Measurements from ENCODE around the gene KLLN.
"Not testable (repeated sequence)": the region's sequence is repeated elsewhere in the genome, so short reads cannot be mapped to it uniquely, and the experiment has no call there.

Gene KLLN

DNA sequence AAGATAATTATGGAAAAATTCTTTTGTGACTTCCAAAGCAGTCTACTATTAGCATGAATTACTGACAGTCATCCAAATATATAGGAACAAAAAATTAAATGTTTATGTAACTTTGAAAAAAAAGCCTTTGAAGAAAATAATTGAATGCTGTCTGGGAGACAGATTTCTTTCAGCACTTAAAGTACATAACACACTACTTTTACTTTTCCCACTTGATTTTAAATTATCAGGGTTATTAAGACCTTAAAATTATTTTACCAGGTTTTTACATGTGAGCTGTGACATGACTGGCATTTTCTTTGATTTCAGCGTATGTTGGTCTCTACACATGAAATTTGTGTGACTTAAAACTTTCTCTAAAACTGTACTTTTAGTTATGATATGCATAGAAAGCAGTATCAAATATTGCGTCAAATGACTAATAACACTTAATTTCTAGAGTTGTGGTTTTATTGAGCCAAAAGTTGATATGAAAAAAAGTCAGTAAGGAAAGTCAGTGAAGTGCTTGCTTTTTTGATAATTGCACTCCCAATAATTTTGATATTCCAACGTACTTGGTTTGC lies 3.2 kb upstream of the KLLN start:
- Histone ChIP-seq H4K20me1 (ENCODE audit: insufficient read depth) (peaks cover 9% of the 10 kb centered on the region; the same call in 1 of the 2 replicates), H3K4me1 (ENCODE audit: low read depth, poor library complexity, severe bottlenecking) (peaks cover 21% of the 10 kb centered on the region), H3K36me3 (ENCODE audit: insufficient read depth) (peaks cover 14% of the 10 kb centered on the region; the same call in 1 of the 2 replicates), H3K4me3 (IDR thresholded peaks at IDR 0.05; ENCODE audit: insufficient read depth, low read depth, low read length) (no peak overlapping the region), H3K27me3 (ENCODE audit: insufficient read depth, low read depth) (no peaks in the 10 kb centered on the region), H3K4me2 (peak overlapping the region; percentile 100), H3K9ac (peak overlapping the region; percentile 94), H2AFZ (ENCODE audit: low read depth) (no peak overlapping the region), H3K27ac (peak overlapping the region; percentile 98), H3K79me2 (ENCODE audit: insufficient read depth, low read depth) (peaks cover 91% of the 10 kb centered on the region)
- TF ChIP-seq, protein P1, sequence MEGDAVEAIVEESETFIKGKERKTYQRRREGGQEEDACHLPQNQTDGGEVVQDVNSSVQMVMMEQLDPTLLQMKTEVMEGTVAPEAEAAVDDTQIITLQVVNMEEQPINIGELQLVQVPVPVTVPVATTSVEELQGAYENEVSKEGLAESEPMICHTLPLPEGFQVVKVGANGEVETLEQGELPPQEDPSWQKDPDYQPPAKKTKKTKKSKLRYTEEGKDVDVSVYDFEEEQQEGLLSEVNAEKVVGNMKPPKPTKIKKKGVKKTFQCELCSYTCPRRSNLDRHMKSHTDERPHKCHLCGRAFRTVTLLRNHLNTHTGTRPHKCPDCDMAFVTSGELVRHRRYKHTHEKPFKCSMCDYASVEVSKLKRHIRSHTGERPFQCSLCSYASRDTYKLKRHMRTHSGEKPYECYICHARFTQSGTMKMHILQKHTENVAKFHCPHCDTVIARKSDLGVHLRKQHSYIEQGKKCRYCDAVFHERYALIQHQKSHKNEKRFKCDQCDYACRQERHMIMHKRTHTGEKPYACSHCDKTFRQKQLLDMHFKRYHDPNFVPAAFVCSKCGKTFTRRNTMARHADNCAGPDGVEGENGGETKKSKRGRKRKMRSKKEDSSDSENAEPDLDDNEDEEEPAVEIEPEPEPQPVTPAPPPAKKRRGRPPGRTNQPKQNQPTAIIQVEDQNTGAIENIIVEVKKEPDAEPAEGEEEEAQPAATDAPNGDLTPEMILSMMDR (conservative IDR thresholded peaks at IDR 0.05; ENCODE audit: low read depth, low read length): no peak

DNA sequence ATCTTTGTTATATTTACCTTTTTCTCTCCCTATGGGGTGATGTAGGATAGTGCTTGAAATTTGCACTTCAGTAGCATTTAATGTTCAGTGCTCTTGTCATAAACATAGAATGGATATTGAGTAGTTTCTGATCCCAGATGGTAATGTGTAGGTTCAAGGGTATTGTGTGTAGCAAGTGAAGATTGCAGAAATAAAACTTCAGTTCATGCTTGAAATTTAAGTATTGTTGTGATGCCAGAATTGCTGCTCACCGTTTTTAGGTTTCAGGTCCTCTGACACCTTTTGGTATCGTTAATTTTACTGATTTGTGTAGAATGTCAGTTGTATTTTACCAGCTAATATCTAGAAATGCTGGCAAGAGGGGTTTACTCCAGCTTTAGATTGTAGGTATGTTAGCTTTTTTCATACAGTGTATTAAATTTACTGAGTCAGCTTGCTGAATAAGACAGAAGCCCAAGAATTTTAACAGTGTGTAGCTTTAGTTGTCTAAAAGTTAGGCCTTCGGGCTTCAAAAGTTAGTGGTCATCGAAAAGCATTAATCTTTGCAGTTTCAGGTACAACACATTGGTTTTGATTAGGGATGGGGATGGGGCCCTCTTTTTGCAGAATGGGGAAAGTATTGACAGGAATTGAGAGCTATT lies 2.0 kb upstream of the KLLN start:
- Histone ChIP-seq H3K4me1 (ENCODE audit: low read depth, poor library complexity, severe bottlenecking) (peaks cover 17% of the 10 kb centered on the region), H2AFZ (ENCODE audit: low read depth) (no peak overlapping the region), H4K20me1 (ENCODE audit: insufficient read depth) (peaks cover 4% of the 10 kb centered on the region; the same call in 1 of the 2 replicates)

DNA sequence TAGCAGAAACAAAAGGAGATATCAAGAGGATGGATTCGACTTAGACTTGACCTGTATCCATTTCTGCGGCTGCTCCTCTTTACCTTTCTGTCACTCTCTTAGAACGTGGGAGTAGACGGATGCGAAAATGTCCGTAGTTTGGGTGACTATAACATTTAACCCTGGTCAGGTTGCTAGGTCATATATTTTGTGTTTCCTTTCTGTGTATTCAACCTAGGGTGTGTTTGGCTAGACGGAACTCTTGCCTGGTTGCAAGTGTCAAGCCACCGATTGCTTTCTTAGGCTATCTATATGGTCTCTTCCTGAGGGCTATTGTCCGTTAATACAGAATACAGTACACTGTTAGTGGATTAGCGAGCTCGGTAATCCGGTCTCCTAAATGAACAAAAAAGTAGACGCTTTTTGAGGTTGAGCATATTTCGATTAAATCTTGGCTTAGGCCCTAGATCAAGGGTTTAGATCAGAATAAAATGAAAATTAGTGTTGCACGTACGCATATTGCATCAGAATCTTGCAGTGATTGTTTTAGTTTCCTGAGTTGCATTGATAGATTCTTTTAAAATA lies 1.2 kb upstream of the KLLN start:
- peak overlapping the region; percentile 98 for H3K27ac ChIP-seq
- H3K27me3 ChIP-seq (ENCODE audit: insufficient read depth, low read depth): no peaks in the 10 kb centered on the region
- peaks cover 17% of the 10 kb centered on the region for H3K4me1 ChIP-seq (ENCODE audit: low read depth, poor library complexity, severe bottlenecking)
- H3K4me2 ChIP-seq: peak overlapping the region; percentile 100
- H2AFZ ChIP-seq (ENCODE audit: low read depth): no peak overlapping the region
- H3K9ac ChIP-seq: peak overlapping the region; percentile 94
- TF ChIP-seq, protein P1 (conservative IDR thresholded peaks at IDR 0.05; ENCODE audit: low read depth, low read length): no peak
- peaks cover under 1% of the 10 kb centered on the region; the same call in 1 of the 2 replicates for H4K20me1 ChIP-seq (ENCODE audit: insufficient read depth)
- H3K79me2 ChIP-seq (ENCODE audit: insufficient read depth, low read depth): peaks cover 90% of the 10 kb centered on the region
- peaks cover 10% of the 10 kb centered on the region; the same call in 1 of the 2 replicates for H3K36me3 ChIP-seq (ENCODE audit: insufficient read depth)
- H3K4me3 ChIP-seq (IDR thresholded peaks at IDR 0.05; ENCODE audit: insufficient read depth, low read depth, low read length): peak overlapping the region; percentile 27

More for the DNA sequence above, 2.0 kb upstream of the KLLN start:
- peak overlapping the region; percentile 100 for H3K4me2 ChIP-seq
- H3K27ac ChIP-seq: peak overlapping the region; percentile 98
- peak overlapping the region; percentile 94 for H3K9ac ChIP-seq
- H3K79me2 ChIP-seq (ENCODE audit: insufficient read depth, low read depth): peaks cover 91% of the 10 kb centered on the region
- peaks cover 10% of the 10 kb centered on the region; the same call in 1 of the 2 replicates for H3K36me3 ChIP-seq (ENCODE audit: insufficient read depth)
- H3K27me3 ChIP-seq (ENCODE audit: insufficient read depth, low read depth): no peaks in the 10 kb centered on the region
- TF ChIP-seq, protein P1 (conservative IDR thresholded peaks at IDR 0.05; ENCODE audit: low read depth, low read length): no peak
- H3K4me3 ChIP-seq (IDR thresholded peaks at IDR 0.05; ENCODE audit: insufficient read depth, low read depth, low read length): peak overlapping the region; percentile 27

DNA sequence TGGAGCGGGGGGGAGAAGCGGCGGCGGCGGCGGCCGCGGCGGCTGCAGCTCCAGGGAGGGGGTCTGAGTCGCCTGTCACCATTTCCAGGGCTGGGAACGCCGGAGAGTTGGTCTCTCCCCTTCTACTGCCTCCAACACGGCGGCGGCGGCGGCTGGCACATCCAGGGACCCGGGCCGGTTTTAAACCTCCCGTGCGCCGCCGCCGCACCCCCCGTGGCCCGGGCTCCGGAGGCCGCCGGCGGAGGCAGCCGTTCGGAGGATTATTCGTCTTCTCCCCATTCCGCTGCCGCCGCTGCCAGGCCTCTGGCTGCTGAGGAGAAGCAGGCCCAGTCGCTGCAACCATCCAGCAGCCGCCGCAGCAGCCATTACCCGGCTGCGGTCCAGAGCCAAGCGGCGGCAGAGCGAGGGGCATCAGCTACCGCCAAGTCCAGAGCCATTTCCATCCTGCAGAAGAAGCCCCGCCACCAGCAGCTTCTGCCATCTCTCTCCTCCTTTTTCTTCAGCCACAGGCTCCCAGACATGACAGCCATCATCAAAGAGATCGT lies 690 bp upstream of the KLLN start:
- Histone ChIP-seq H3K4me1 (ENCODE audit: low read depth, poor library complexity, severe bottlenecking) (peaks cover 21% of the 10 kb centered on the region), H3K79me2 (ENCODE audit: insufficient read depth, low read depth) (peaks cover 86% of the 10 kb centered on the region), H3K4me2 (peak overlapping the region; percentile 100), H3K27ac (peak overlapping the region; percentile 98), H3K9ac (peak overlapping the region; percentile 94)
- H2AFZ ChIP-seq (ENCODE audit: low read depth); H4K20me1 ChIP-seq (ENCODE audit: insufficient read depth); H3K27me3 ChIP-seq (ENCODE audit: insufficient read depth, low read depth); H3K4me3 ChIP-seq (IDR thresholded peaks at IDR 0.05; ENCODE audit: insufficient read depth, low read depth, low read length); H3K36me3 ChIP-seq (ENCODE audit: insufficient read depth): not testable (repeated sequence)

All from KMS-11 (cell line).